22Rv1 (cell line): ENCODE results near the gene CCM2.

Source experiments
- CTCF ChIP-seq: fragments of 450-650 bp; IDR thresholded peaks from 2 replicates; pipeline ENCODE4 v1.5.1; 2017; ENCODE audit warnings: mild to moderate bottlenecking
- ZFX ChIP-seq: fragments of 450-650 bp; IDR thresholded peaks from 2 replicates; pipeline ENCODE4 v1.6.1; 2017; ENCODE audit warnings: antibody characterized with exemption, borderline replicate concordance

DNA sequence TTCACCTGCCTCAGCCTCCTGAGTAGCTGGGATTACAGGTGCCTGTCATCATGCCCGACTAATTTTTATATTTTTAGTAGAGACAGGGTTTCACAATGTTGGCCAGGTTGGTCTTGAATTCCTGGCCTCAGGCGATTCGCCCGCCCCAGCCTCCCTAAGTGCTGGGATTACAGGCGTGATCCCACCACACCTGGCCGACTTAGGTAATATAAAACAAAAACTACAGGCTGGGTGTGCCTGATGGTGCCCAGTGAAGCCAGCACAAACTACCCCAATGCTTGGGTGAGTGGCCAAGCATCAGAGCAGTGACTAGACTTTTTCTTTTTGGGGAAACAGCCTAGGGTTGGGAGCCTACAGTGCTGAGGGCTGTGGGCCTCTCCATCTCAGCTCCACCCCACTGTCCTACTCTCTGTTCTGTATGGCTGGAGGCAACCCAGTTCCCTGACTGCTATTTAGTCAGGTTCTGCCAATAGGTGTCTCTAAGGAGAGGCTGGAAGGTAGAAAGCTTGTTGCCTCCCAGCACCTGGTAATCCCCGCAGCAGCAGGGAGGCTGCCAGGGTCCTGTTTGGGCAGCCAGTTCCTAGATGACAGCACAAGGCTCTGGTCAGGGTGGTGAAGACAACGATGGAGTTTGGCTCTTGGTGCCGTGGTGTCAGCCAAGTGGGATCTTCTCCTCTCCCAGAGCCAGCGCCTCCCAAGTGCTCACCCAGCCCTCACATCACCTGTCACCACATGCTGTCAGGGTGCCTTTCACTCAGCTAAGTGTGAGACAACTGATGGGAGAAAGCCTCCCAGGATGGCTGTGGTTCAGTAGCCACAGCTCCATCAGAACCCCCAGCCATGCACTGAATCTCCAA lies 99.2 kb downstream of the CCM2 start:
- TF ChIP-seq CTCF (no peak), ZFX (no peak)
